Loucy (cell line): ENCODE results near the gene TRAPPC5.

Source experiments
- H2AFZ ChIP-seq: fragments of 200-600 bp; sonication (generic); 2 replicates; pipeline ENCODE4 v1.6.0; 2016; ENCODE audit warnings: antibody characterized with exemption, mild to moderate bottlenecking, low read length, moderate library complexity
- H3F3A ChIP-seq: fragments of 200-600 bp; 2 replicates; pipeline ENCODE4 v1.6.0; 2016; ENCODE audit warnings: antibody characterized with exemption, low read depth, mild to moderate bottlenecking
- H3K27me3 ChIP-seq: fragments of 200-600 bp; sonication (generic); 2 replicates; pipeline ENCODE4 v1.6.1; 2014; ENCODE audit warnings: low read length, mild to moderate bottlenecking; ENCODE audit not compliant: insufficient read depth, poor library complexity, severe bottlenecking
- H3K36me3 ChIP-seq: fragments of 200-600 bp; sonication (generic); 2 replicates; pipeline ENCODE4 v1.6.1; 2016; ENCODE audit warnings: low read length; ENCODE audit not compliant: insufficient read depth
- H3K4me1 ChIP-seq: fragments of 200-600 bp; sonication (generic); 2 replicates; pipeline ENCODE4 v1.5.1; 2014; ENCODE audit warnings: low read length, mild to moderate bottlenecking; ENCODE audit not compliant: insufficient read depth, poor library complexity, severe bottlenecking
- H3K4me2 ChIP-seq: fragments of 200-600 bp; sonication (generic); 2 replicates; pipeline ENCODE4 v1.6.0; 2014; ENCODE audit warnings: antibody characterized with exemption, low read length, low read depth, mild to moderate bottlenecking; ENCODE audit not compliant: poor library complexity, severe bottlenecking
- H3K4me3 ChIP-seq: fragments of 200-600 bp; sonication (generic); 2 replicates; pipeline ENCODE4 v1.5.1; 2014; ENCODE audit warnings: low read length, mild to moderate bottlenecking, mixed read lengths; ENCODE audit not compliant: poor library complexity, severe bottlenecking
- H3K79me2 ChIP-seq: fragments of 200-600 bp; sonication (generic); 2 replicates; pipeline ENCODE4 v1.6.1; 2014; ENCODE audit warnings: low read length; ENCODE audit not compliant: insufficient read depth
- H3K9ac ChIP-seq: fragments of 200-600 bp; sonication (generic); 2 replicates; pipeline ENCODE4 v1.6.0; 2014; ENCODE audit warnings: mild to moderate bottlenecking, low read depth, low read length, moderate library complexity; ENCODE audit not compliant: poor library complexity, severe bottlenecking
- H3K9me2 ChIP-seq: fragments of 200-600 bp; sonication (generic); replicated peaks from 2 replicates; pipeline ENCODE4 v1.6.1; 2016; ENCODE audit warnings: low read depth, low read length, mixed read lengths
- H3K9me3 ChIP-seq: fragments of 200-600 bp; sonication (generic); 2 replicates; pipeline ENCODE4 v1.6.1; 2014; ENCODE audit warnings: mild to moderate bottlenecking, antibody characterized with exemption, low read length, low read depth; ENCODE audit not compliant: insufficient read depth
- H4K20me1 ChIP-seq: fragments of 200-600 bp; sonication (generic); 2 replicates; pipeline ENCODE4 v1.6.0; 2014; ENCODE audit warnings: antibody characterized with exemption, low read length, mild to moderate bottlenecking; ENCODE audit not compliant: insufficient read depth, poor library complexity, severe bottlenecking
- CTCF ChIP-seq: fragments of 200-600 bp; sonication (generic); conservative IDR thresholded peaks from 2 replicates; pipeline ENCODE4 v1.5.1; 2014; ENCODE audit warnings: mild to moderate bottlenecking, antibody characterized with exemption, low read length
- EZH2phosphoT487 ChIP-seq: fragments of 200-600 bp; IDR thresholded peaks from 2 replicates; pipeline ENCODE4 v1.6.1; 2018; ENCODE audit warnings: antibody characterized with exemption, mild to moderate bottlenecking, moderate library complexity, borderline replicate concordance

The TRAPPC5 gene

GRCh38 chr19:7633698-7634097 is 46.9 kb upstream of the TRAPPC5 start, which contains the start of gene PCP2:
Gene PCP2, minus strand, starts transcription at chr19:7633719. Its CDS starts 262 bp downstream, at chr19:7633457.
- H3K9ac ChIP-seq = no peak within 1 kb of the TSS

GRCh38 chr19:7635670-7636069 is 45.0 kb upstream of the TRAPPC5 start:
- H3K79me2 ChIP-seq = peaks cover 16% of the 10 kb centered on the region
- H3K9me2 ChIP-seq = no peaks in the 10 kb centered on the region
- H3K4me1 ChIP-seq = peaks cover 5% of the 10 kb centered on the region
- H2AFZ ChIP-seq = no peak overlapping the region
- no peak overlapping the region for H3K9ac ChIP-seq
- no peak overlapping the region for H3K4me3 ChIP-seq
- H3K27me3 ChIP-seq = no peaks in the 10 kb centered on the region
- no peaks in the 10 kb centered on the region for H3K36me3 ChIP-seq
- TF ChIP-seq EZH2phosphoT487 (no peak), CTCF (no peak)
- H3K4me2 ChIP-seq = no peak overlapping the region
- H3F3A ChIP-seq = no peaks in the 10 kb centered on the region
- no peaks in the 10 kb centered on the region for H4K20me1 ChIP-seq
- no peaks in the 10 kb centered on the region for H3K9me3 ChIP-seq

More at GRCh38 chr19:7633698-7634097, 46.9 kb upstream of the TRAPPC5 start, which contains the start of gene PCP2:
- no peak within 1 kb of the TSS for H2AFZ ChIP-seq
- no peak within 1 kb of the TSS for H3K4me2 ChIP-seq
- H3K79me2 ChIP-seq = peaks cover 34% of the 10 kb centered on the region
- H3F3A ChIP-seq = no peaks in the 10 kb centered on the region
- TF ChIP-seq CTCF (no peak), EZH2phosphoT487 (no peak)
- H3K36me3 ChIP-seq = no peaks in the 10 kb centered on the region
- no peaks in the 10 kb centered on the region for H3K27me3 ChIP-seq
- H3K9me3 ChIP-seq = no peaks in the 10 kb centered on the region
- no peaks in the 10 kb centered on the region for H3K9me2 ChIP-seq
- no peak within 1 kb of the TSS for H3K4me3 ChIP-seq
- peaks cover 5% of the 10 kb centered on the region for H4K20me1 ChIP-seq
- H3K4me1 ChIP-seq = peaks cover 9% of the 10 kb centered on the region

DNA sequence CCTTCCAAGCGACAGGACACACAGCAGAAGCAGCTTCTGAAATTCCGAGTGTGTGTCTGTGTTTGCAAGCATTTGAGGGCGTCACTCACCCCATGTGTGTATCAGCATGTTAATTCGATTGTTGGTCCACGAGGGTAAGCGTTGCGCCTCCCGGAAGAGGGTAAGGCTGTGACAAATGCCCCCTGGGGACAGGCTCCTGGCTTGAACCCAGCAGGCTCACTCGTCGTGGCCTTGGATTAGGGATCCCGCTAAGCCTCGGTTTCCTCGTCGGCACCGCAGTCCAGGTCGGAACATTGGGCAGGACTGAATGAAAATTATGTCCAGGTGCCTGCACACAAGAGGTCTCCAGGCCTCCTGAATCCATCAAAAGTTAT is 44.3 kb upstream of the TRAPPC5 start:
- Histone ChIP-seq H3K4me1 (no peaks in the 10 kb centered on the region), H3K4me3 (no peak overlapping the region), H3K79me2 (peaks cover 10% of the 10 kb centered on the region; the same call in 1 of the 2 replicates), H2AFZ (no peak overlapping the region), H3K27me3 (no peaks in the 10 kb centered on the region), H4K20me1 (no peaks in the 10 kb centered on the region), H3F3A (no peaks in the 10 kb centered on the region), H3K4me2 (no peak overlapping the region), H3K9me2 (no peaks in the 10 kb centered on the region), H3K9ac (no peak overlapping the region), H3K9me3 (no peaks in the 10 kb centered on the region), H3K36me3 (no peaks in the 10 kb centered on the region)
- TF ChIP-seq CTCF (no peak), EZH2phosphoT487 (no peak)
